ENCODE results near the gene UPK1A. TPM values are rescaled to one million over a fixed set of nuclear protein-coding genes. Genes with fewer than 3 reads are reported as not detected.

UPK1A gene
- total and polyA plus RNA-seq, 2 of the 8 experiments (the other 6 are each of a cell fraction or from before 2014, with no cell fraction given) = 0.56 to 9.9 TPM

DNA sequence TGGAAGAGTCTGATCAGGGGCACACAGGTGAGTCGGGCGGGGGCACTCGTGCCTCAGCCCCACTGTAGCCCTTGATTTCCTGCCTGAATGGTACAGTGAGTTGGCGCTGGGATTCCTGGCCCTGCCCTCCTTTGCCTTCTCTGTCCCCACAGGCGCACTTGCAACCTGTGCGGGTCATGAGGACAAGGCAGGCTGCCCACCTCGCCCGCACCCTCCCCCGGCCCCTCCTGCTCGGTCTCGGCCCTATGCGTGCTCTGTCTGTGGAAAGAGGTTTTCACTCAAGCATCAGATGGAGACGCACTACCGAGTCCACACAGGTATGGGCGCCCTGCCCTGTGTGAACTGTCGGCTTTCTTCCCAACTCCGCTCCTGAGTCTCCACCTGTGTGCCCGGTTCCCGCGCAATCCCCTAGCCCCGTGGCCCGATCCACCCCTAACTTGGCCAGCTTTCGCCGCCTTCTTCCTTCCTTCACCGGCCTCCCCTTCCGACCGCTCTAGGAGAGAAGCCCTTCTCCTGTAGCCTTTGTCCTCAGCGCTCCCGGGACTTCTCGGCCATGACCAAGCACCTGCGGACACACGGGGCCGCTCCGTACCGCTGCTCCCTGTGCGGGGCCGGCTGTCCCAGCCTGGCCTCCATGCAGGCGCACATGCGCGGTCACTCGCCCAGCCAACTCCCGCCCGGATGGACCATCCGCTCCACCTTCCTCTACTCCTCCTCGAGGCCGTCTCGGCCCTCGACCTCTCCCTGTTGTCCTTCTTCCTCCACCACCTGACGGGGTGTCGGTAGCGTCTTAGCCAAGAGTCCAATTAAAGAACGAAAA lies 49.9 kb downstream of the UPK1A start (continued):
- TF ChIP-seq, protein P1, sequence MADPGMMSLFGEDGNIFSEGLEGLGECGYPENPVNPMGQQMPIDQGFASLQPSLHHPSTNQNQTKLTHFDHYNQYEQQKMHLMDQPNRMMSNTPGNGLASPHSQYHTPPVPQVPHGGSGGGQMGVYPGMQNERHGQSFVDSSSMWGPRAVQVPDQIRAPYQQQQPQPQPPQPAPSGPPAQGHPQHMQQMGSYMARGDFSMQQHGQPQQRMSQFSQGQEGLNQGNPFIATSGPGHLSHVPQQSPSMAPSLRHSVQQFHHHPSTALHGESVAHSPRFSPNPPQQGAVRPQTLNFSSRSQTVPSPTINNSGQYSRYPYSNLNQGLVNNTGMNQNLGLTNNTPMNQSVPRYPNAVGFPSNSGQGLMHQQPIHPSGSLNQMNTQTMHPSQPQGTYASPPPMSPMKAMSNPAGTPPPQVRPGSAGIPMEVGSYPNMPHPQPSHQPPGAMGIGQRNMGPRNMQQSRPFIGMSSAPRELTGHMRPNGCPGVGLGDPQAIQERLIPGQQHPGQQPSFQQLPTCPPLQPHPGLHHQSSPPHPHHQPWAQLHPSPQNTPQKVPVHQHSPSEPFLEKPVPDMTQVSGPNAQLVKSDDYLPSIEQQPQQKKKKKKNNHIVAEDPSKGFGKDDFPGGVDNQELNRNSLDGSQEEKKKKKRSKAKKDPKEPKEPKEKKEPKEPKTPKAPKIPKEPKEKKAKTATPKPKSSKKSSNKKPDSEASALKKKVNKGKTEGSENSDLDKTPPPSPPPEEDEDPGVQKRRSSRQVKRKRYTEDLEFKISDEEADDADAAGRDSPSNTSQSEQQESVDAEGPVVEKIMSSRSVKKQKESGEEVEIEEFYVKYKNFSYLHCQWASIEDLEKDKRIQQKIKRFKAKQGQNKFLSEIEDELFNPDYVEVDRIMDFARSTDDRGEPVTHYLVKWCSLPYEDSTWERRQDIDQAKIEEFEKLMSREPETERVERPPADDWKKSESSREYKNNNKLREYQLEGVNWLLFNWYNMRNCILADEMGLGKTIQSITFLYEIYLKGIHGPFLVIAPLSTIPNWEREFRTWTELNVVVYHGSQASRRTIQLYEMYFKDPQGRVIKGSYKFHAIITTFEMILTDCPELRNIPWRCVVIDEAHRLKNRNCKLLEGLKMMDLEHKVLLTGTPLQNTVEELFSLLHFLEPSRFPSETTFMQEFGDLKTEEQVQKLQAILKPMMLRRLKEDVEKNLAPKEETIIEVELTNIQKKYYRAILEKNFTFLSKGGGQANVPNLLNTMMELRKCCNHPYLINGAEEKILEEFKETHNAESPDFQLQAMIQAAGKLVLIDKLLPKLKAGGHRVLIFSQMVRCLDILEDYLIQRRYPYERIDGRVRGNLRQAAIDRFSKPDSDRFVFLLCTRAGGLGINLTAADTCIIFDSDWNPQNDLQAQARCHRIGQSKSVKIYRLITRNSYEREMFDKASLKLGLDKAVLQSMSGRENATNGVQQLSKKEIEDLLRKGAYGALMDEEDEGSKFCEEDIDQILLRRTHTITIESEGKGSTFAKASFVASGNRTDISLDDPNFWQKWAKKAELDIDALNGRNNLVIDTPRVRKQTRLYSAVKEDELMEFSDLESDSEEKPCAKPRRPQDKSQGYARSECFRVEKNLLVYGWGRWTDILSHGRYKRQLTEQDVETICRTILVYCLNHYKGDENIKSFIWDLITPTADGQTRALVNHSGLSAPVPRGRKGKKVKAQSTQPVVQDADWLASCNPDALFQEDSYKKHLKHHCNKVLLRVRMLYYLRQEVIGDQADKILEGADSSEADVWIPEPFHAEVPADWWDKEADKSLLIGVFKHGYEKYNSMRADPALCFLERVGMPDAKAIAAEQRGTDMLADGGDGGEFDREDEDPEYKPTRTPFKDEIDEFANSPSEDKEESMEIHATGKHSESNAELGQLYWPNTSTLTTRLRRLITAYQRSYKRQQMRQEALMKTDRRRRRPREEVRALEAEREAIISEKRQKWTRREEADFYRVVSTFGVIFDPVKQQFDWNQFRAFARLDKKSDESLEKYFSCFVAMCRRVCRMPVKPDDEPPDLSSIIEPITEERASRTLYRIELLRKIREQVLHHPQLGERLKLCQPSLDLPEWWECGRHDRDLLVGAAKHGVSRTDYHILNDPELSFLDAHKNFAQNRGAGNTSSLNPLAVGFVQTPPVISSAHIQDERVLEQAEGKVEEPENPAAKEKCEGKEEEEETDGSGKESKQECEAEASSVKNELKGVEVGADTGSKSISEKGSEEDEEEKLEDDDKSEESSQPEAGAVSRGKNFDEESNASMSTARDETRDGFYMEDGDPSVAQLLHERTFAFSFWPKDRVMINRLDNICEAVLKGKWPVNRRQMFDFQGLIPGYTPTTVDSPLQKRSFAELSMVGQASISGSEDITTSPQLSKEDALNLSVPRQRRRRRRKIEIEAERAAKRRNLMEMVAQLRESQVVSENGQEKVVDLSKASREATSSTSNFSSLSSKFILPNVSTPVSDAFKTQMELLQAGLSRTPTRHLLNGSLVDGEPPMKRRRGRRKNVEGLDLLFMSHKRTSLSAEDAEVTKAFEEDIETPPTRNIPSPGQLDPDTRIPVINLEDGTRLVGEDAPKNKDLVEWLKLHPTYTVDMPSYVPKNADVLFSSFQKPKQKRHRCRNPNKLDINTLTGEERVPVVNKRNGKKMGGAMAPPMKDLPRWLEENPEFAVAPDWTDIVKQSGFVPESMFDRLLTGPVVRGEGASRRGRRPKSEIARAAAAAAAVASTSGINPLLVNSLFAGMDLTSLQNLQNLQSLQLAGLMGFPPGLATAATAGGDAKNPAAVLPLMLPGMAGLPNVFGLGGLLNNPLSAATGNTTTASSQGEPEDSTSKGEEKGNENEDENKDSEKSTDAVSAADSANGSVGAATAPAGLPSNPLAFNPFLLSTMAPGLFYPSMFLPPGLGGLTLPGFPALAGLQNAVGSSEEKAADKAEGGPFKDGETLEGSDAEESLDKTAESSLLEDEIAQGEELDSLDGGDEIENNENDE (IDR thresholded peaks at IDR 0.05; ENCODE audit: insufficient replicate concordance, low read length) = no peak

Data from H1 (cell line).